Activated B cell treated with CpG ODN at 0.5 μM for 24 hours (primary cell): Measurements from ENCODE around the gene MCHR1. TPM values are rescaled to one million over a fixed set of nuclear protein-coding genes. Genes with fewer than 3 reads are reported as not detected.

Source experiments
- ATAC-seq: fragments of 200-7000 bp; cut with Tn5 transposase; one replicate; pipeline ENCODE4 v1.10.0; 2021; ENCODE audit warnings: low read depth, mild to moderate bottlenecking, moderate library complexity
- CTCF ChIA-PET: fragments of 350-600 bp; sonication (Branson Sonifier 250); formaldehyde crosslinking; loops from one replicate; lab custom pipeline; 2021; ENCODE audit warnings: antibody characterized with exemption; lab: Charles Lee
- POLR2A ChIA-PET: fragments of 350-600 bp; sonication (Branson Sonifier 250); formaldehyde crosslinking; loops from one replicate; lab custom pipeline; 2021; ENCODE audit warnings: antibody characterized with exemption; lab: Charles Lee
- DNase-seq: peaks from one replicate; pipeline ENCODE4 v3.0.0; 2022
- H3K27ac Mint-ChIP-seq: one replicate; pipeline ENCODE4 v1.8.0; 2020; ENCODE audit warnings: mixed read lengths
- H3K27me3 Mint-ChIP-seq: one replicate; pipeline ENCODE4 v1.8.0; 2021; ENCODE audit warnings: mixed read lengths
- H3K36me3 Mint-ChIP-seq: one replicate; pipeline ENCODE4 v1.8.0; 2021; ENCODE audit warnings: low read depth, mixed read lengths
- H3K4me1 Mint-ChIP-seq: one replicate; pipeline ENCODE4 v1.8.0; 2021; ENCODE audit warnings: mixed read lengths
- H3K4me3 Mint-ChIP-seq: one replicate; pipeline ENCODE4 v1.8.0; 2020; ENCODE audit warnings: mild to moderate bottlenecking, mixed read lengths
- H3K9me3 Mint-ChIP-seq: one replicate; pipeline ENCODE4 v1.8.0; 2020; ENCODE audit warnings: mixed read lengths
- CTCF ChIP-seq: fragments of 200-600 bp; IDR thresholded peaks from one replicate; pipeline ENCODE4 v1.8.0; 2022; ENCODE audit warnings: antibody characterized with exemption, mild to moderate bottlenecking
- intact Hi-C: fragments of 100-400 bp; cut with micrococcal nuclease; formaldehyde crosslinking; loops from one replicate; pipeline ENCODE4 v1.15.1; 2024
- total RNA-seq: library from RNA; stranded (reverse); gene quantifications from 2 replicates; pipeline ENCODE4 v1.2.3, GENCODE V29; 2022

Gene MCHR1
- total RNA-seq, 1 donor from 2014 or later = not detected

GRCh38 chr22:40685406-40685805 is 6.1 kb downstream of the MCHR1 start:
- no peaks in the 10 kb centered on the region for H3K36me3 Mint-ChIP-seq
- no peak for ATAC-seq
- intact Hi-C loops = no loop called here
- no peak for TF ChIP-seq CTCF
- DNase-seq = no peak
- H3K4me3 Mint-ChIP-seq = no peak overlapping the region
- H3K4me1 Mint-ChIP-seq = peaks cover 10% of the 10 kb centered on the region
- no peaks in the 10 kb centered on the region for H3K9me3 Mint-ChIP-seq
- H3K27ac Mint-ChIP-seq = no peak overlapping the region
- ChIA-PET CTCF (interaction anchor here (1.3 kb wide), 1 partner anchor 75 kb away, joined by 4 read pairs; no protein-coding TSS in a partner anchor), POLR2A (interaction anchor here (0.5 to 0.6 kb wide), 3 partner anchors 258 to 753 kb away, joined by 3 to 8 read pairs (median 3); no protein-coding TSS in a partner anchor)
- peaks cover 8% of the 10 kb centered on the region for H3K27me3 Mint-ChIP-seq

- no peak for TF ChIP-seq CTCF
- H3K36me3 Mint-ChIP-seq = no peaks in the 10 kb centered on the region
- peaks cover 5% of the 10 kb centered on the region for H3K27me3 Mint-ChIP-seq
- CTCF ChIA-PET = no interaction called here
- intact Hi-C loops = no loop called here
- no peak overlapping the region for H3K4me3 Mint-ChIP-seq
- H3K9me3 Mint-ChIP-seq = no peaks in the 10 kb centered on the region
- POLR2A ChIA-PET = interaction anchor here (0.7 kb wide), 1 partner anchor 193 kb away, joined by 3 read pairs; no protein-coding TSS in a partner anchor
- no peak for ATAC-seq
- no peak for DNase-seq
- H3K27ac Mint-ChIP-seq = no peak overlapping the region
- H3K4me1 Mint-ChIP-seq = peaks cover 8% of the 10 kb centered on the region
These were observed 8.4 kb downstream of the MCHR1 start for GRCh38 chr22:40687706-40688105.

- intact Hi-C loops = no loop called here
- Mint-ChIP-seq H3K27me3 (peaks cover 1% of the 10 kb centered on the region), H3K9me3 (no peaks in the 10 kb centered on the region), H3K27ac (no peak overlapping the region), H3K4me1 (no peaks in the 10 kb centered on the region), H3K36me3 (no peaks in the 10 kb centered on the region), H3K4me3 (no peak overlapping the region)
- DNase-seq (no peak), ATAC-seq (no peak)
- TF ChIP-seq CTCF = no peak
- ChIA-PET POLR2A (no interaction called here), CTCF (no interaction called here)
These were observed 11.1 kb downstream of the MCHR1 start for GRCh38 chr22:40690370-40690769.

GRCh38 chr22:40691532-40691931 is 12.2 kb downstream of the MCHR1 start:
- no peaks in the 10 kb centered on the region for H3K36me3 Mint-ChIP-seq
- H3K27ac Mint-ChIP-seq = no peak overlapping the region
- ChIA-PET CTCF (no interaction called here), POLR2A (interaction anchor here (0.6 to 0.7 kb wide), 3 partner anchors 189 to 1302 kb away, joined by 5 to 7 read pairs (median 6); no protein-coding TSS in a partner anchor)
- intact Hi-C loops = no loop called here
- no peak for DNase-seq
- H3K4me1 Mint-ChIP-seq = no peaks in the 10 kb centered on the region
- H3K4me3 Mint-ChIP-seq = no peak overlapping the region
- TF ChIP-seq CTCF = no peak
- H3K27me3 Mint-ChIP-seq = peaks cover 7% of the 10 kb centered on the region
- no peaks in the 10 kb centered on the region for H3K9me3 Mint-ChIP-seq
- ATAC-seq = no peak

- no peaks in the 10 kb centered on the region for H3K4me1 Mint-ChIP-seq
- peaks cover 8% of the 10 kb centered on the region for H3K27me3 Mint-ChIP-seq
- H3K4me3 Mint-ChIP-seq = no peak overlapping the region
- no peaks in the 10 kb centered on the region for H3K9me3 Mint-ChIP-seq
- ChIA-PET CTCF (interaction anchor here (1.4 kb wide), 1 partner anchor 11 kb away, joined by 4 read pairs; no protein-coding TSS in a partner anchor), POLR2A (interaction anchor here (0.9 kb wide), 1 partner anchor 162 kb away, joined by 3 read pairs; the partner anchor contains the start of genes ST13 and XPNPEP3)
- H3K27ac Mint-ChIP-seq = no peak overlapping the region
- TF ChIP-seq CTCF = no peak
- intact Hi-C loops = no loop called here
- DNase-seq (no peak), ATAC-seq (no peak)
- no peaks in the 10 kb centered on the region for H3K36me3 Mint-ChIP-seq
These were observed 15.1 kb downstream of the MCHR1 start for GRCh38 chr22:40694411-40694810.
